Measurements from ENCODE around the gene NPEPL1. TPM values are rescaled to one million over a fixed set of nuclear protein-coding genes. Genes with fewer than 3 reads are reported as not detected.

NPEPL1 gene
- total RNA-seq, 1 experiment from 2014 or later: 31.1 TPM

GRCh38 chr20:58649288-58650180 lies 43.1 kb upstream of the NPEPL1 start:
- no peaks in the 10 kb centered on the region; the same call in 1 of the 2 replicates for H3K27me3 ChIP-seq (ENCODE audit: insufficient read depth, low read length)
- H3K14ac ChIP-seq (ENCODE audit: insufficient read depth, low read length): no peak overlapping the region
- H2BK12ac ChIP-seq (ENCODE audit: insufficient read length, low read depth, low read length): no peak overlapping the region
- H3T11ph ChIP-seq (ENCODE audit: low read length): no peak overlapping the region
- no peak overlapping the region for H2AFZ ChIP-seq (ENCODE audit: low read length)
- H4K91ac ChIP-seq (ENCODE audit: insufficient read length, low read depth, low read length): no peak overlapping the region
- H4K5ac ChIP-seq (ENCODE audit: insufficient read length, low read depth, low read length): no peak overlapping the region
- peak overlapping the region; percentile 49 for H3K4me2 ChIP-seq (ENCODE audit: insufficient read depth, insufficient read length, low read length)
- Mint-ChIP-seq H3K4me1 (peaks cover 19 to 22% of the 10 kb centered on the region in 2 experiments), H3K27ac (no peak overlapping the region), H3K27me3 (ENCODE audit: low read depth) (peaks cover 2% of the 10 kb centered on the region; the same call in 1 of the 2 replicates), H3K4me3 (peak overlapping the region; percentile 46 to 65), H3K36me3 (ENCODE audit: insufficient read depth in 1 of 3, low read depth in 3 of 3) (peaks cover 0 to 5% (median 2%) of the 10 kb centered on the region in 3 experiments; a peak in 4 of 7 replicates), H3K9me3 (no peaks in the 10 kb centered on the region; a peak in 1 of 5 replicates)
- H2BK20ac ChIP-seq (ENCODE audit: low read depth, low read length, poor library complexity, severe bottlenecking): no peak overlapping the region
- no peak overlapping the region for H2BK120ac ChIP-seq (ENCODE audit: low read depth, low read length, poor library complexity, severe bottlenecking)
- H3K4ac ChIP-seq (ENCODE audit: low read depth, low read length): no peak overlapping the region
- H3K56ac ChIP-seq (ENCODE audit: insufficient read length, low read depth, low read length): no peak overlapping the region
- H2AK5ac ChIP-seq (ENCODE audit: insufficient read length, low read length): no peak overlapping the region
- no peak overlapping the region for H2BK15ac ChIP-seq (ENCODE audit: low read depth, low read length)
- H4K20me1 ChIP-seq (ENCODE audit: control insufficient read depth, insufficient read depth, insufficient read length): no peaks in the 10 kb centered on the region
- no peaks in the 10 kb centered on the region for H3K4me1 ChIP-seq (ENCODE audit: insufficient read depth, low read length)
- no CpG with 5 or more reads among the region's 73 CpGs for WGBS (ENCODE audit: extremely low coverage, insufficient read length, low lambda C conversion rate)
- H3K9me3 ChIP-seq (ENCODE audit: control insufficient read depth, low read depth, low read length): no peaks in the 10 kb centered on the region
- DNase-seq: no peak
- H3K9ac ChIP-seq (ENCODE audit: extremely low read depth, insufficient read length, low read length): peak overlapping the region; percentile 16
- H3K79me2 ChIP-seq (ENCODE audit: insufficient read depth, low read length): peaks cover 6% of the 10 kb centered on the region; the same call in 1 of the 2 replicates
- H3K27ac ChIP-seq (ENCODE audit: insufficient read length, low read depth, low read length): no peak overlapping the region
- TF ChIP-seq CTCF (conservative IDR thresholded peaks at IDR 0.05): no peak
- no peak overlapping the region for H2BK5ac ChIP-seq (ENCODE audit: insufficient read length, low read length)
- no peak overlapping the region for H3K18ac ChIP-seq (ENCODE audit: insufficient read length, low read depth, low read length)
- no peak overlapping the region for H3K23ac ChIP-seq (ENCODE audit: insufficient read length, low read depth, low read length)
- H3K23me2 ChIP-seq (ENCODE audit: insufficient read length, low read depth, low read length, poor library complexity, severe bottlenecking): peaks cover 21% of the 10 kb centered on the region
- H3K79me1 ChIP-seq (ENCODE audit: insufficient read depth, low read depth, low read length, poor library complexity, severe bottlenecking): no peaks in the 10 kb centered on the region
- no peak overlapping the region for H4K8ac ChIP-seq (replicated peaks; ENCODE audit: insufficient read length, low read depth, low read length)

Data from H9 (cell line).